ENCODE measurements around the gene ST3GAL2.
A peak's percentile ranks its signal among the peaks of the same experiment; 100 is the strongest.

Gene ST3GAL2

GRCh38 chr16:70438969-70439862, at the start of gene ST3GAL2:
Gene ST3GAL2, minus strand, starts transcription at chr16:70439100. Its CDS starts 40,570 bp downstream, at chr16:70398530.
- no peaks in the 10 kb centered on the region for H3K27me3 ChIP-seq (ENCODE audit: control insufficient read depth in 5 of 5, insufficient read depth in 4 of 5, low read length in 5 of 5)
- peaks cover 7 to 35% (median 33%) of the 10 kb centered on the region in 5 donors for H3K4me1 ChIP-seq (ENCODE audit: control insufficient read depth in 5 of 5, insufficient read depth in 5 of 5, low read length in 5 of 5)
- H3K9ac ChIP-seq (ENCODE audit: low read length in 5 of 5): peak within 1 kb of the TSS; percentile 42 to 86 (median 75)
- H3K27ac ChIP-seq (ENCODE audit: low read depth, low read length): peak within 1 kb of the TSS; percentile 50
- H3K9me3 ChIP-seq (ENCODE audit: control insufficient read depth in 5 of 5, low read length in 5 of 5): no peaks in the 10 kb centered on the region
- H3K4me3 ChIP-seq (ENCODE audit: low read depth in 1 of 5, low read length in 5 of 5): peak within 1 kb of the TSS; percentile 82 to 94 (median 88)
- peaks cover 0 to 5% (median 0%) of the 10 kb centered on the region in 5 donors for H3K36me3 ChIP-seq (ENCODE audit: control insufficient read depth in 5 of 5, insufficient read depth in 5 of 5, low read length in 5 of 5)

- Histone ChIP-seq H3K27ac (ENCODE audit: low read depth, low read length) (no peak overlapping the region), H3K9ac (ENCODE audit: low read length in 5 of 5) (no peak overlapping the region), H3K27me3 (ENCODE audit: control insufficient read depth in 5 of 5, insufficient read depth in 4 of 5, low read length in 5 of 5) (no peaks in the 10 kb centered on the region), H3K36me3 (ENCODE audit: control insufficient read depth in 5 of 5, insufficient read depth in 5 of 5, low read length in 5 of 5) (peaks cover 3 to 68% (median 49%) of the 10 kb centered on the region in 5 donors), H3K4me1 (ENCODE audit: control insufficient read depth in 5 of 5, insufficient read depth in 5 of 5, low read length in 5 of 5) (peaks cover 0 to 6% (median 0%) of the 10 kb centered on the region in 5 donors), H3K4me3 (ENCODE audit: low read depth in 1 of 5, low read length in 5 of 5) (no peak overlapping the region), H3K9me3 (ENCODE audit: control insufficient read depth in 5 of 5, low read length in 5 of 5) (no peaks in the 10 kb centered on the region)
Observed at GRCh38 chr16:70484867-70485266, 46.0 kb upstream of the ST3GAL2 start.

- Histone ChIP-seq H3K9me3 (ENCODE audit: control insufficient read depth in 5 of 5, low read length in 5 of 5) (no peaks in the 10 kb centered on the region), H3K9ac (ENCODE audit: low read length in 5 of 5) (no peak overlapping the region), H3K4me3 (ENCODE audit: low read depth in 1 of 5, low read length in 5 of 5) (no peak overlapping the region), H3K36me3 (ENCODE audit: control insufficient read depth in 5 of 5, insufficient read depth in 5 of 5, low read length in 5 of 5) (peaks cover 3 to 74% (median 57%) of the 10 kb centered on the region in 5 donors), H3K27me3 (ENCODE audit: control insufficient read depth in 5 of 5, insufficient read depth in 4 of 5, low read length in 5 of 5) (no peaks in the 10 kb centered on the region), H3K27ac (ENCODE audit: low read depth, low read length) (no peak overlapping the region), H3K4me1 (ENCODE audit: control insufficient read depth in 5 of 5, insufficient read depth in 5 of 5, low read length in 5 of 5) (peaks cover 8 to 13% (median 11%) of the 10 kb centered on the region in 5 donors)
Observed at GRCh38 chr16:70483426-70483825, 44.5 kb upstream of the ST3GAL2 start.

GRCh38 chr16:70482624-70483023, 43.7 kb upstream of the ST3GAL2 start:
- Histone ChIP-seq H3K9me3 (ENCODE audit: control insufficient read depth in 5 of 5, low read length in 5 of 5) (no peaks in the 10 kb centered on the region), H3K27ac (ENCODE audit: low read depth, low read length) (no peak overlapping the region), H3K27me3 (ENCODE audit: control insufficient read depth in 5 of 5, insufficient read depth in 4 of 5, low read length in 5 of 5) (no peaks in the 10 kb centered on the region), H3K9ac (ENCODE audit: low read length in 5 of 5) (no peak overlapping the region), H3K4me1 (ENCODE audit: control insufficient read depth in 5 of 5, insufficient read depth in 5 of 5, low read length in 5 of 5) (peaks cover 9 to 17% (median 12%) of the 10 kb centered on the region in 5 donors), H3K36me3 (ENCODE audit: control insufficient read depth in 5 of 5, insufficient read depth in 5 of 5, low read length in 5 of 5) (peaks cover 3 to 82% (median 61%) of the 10 kb centered on the region in 5 donors), H3K4me3 (ENCODE audit: low read depth in 1 of 5, low read length in 5 of 5) (no peak overlapping the region)

- H3K4me1 ChIP-seq (ENCODE audit: control insufficient read depth in 5 of 5, insufficient read depth in 5 of 5, low read length in 5 of 5): peaks cover 9 to 17% (median 12%) of the 10 kb centered on the region in 5 donors
- no peak overlapping the region for H3K4me3 ChIP-seq (ENCODE audit: low read depth in 1 of 5, low read length in 5 of 5)
- H3K9ac ChIP-seq (ENCODE audit: low read length in 5 of 5): no peak overlapping the region
- H3K36me3 ChIP-seq (ENCODE audit: control insufficient read depth in 5 of 5, insufficient read depth in 5 of 5, low read length in 5 of 5): peaks cover 3 to 79% (median 61%) of the 10 kb centered on the region in 5 donors
- no peaks in the 10 kb centered on the region for H3K27me3 ChIP-seq (ENCODE audit: control insufficient read depth in 5 of 5, insufficient read depth in 4 of 5, low read length in 5 of 5)
- H3K9me3 ChIP-seq (ENCODE audit: control insufficient read depth in 5 of 5, low read length in 5 of 5): no peaks in the 10 kb centered on the region
- no peak overlapping the region for H3K27ac ChIP-seq (ENCODE audit: low read depth, low read length)
Observed at GRCh38 chr16:70481929-70482536, 43.1 kb upstream of the ST3GAL2 start.

GRCh38 chr16:70480127-70481105, 41.5 kb upstream of the ST3GAL2 start:
- no peak overlapping the region for H3K9ac ChIP-seq (ENCODE audit: low read length in 5 of 5)
- H3K4me1 ChIP-seq (ENCODE audit: control insufficient read depth in 5 of 5, insufficient read depth in 5 of 5, low read length in 5 of 5): peaks cover 9 to 20% (median 12%) of the 10 kb centered on the region in 5 donors
- H3K4me3 ChIP-seq (ENCODE audit: low read depth in 1 of 5, low read length in 5 of 5): no peak overlapping the region
- peaks cover 0 to 78% (median 64%) of the 10 kb centered on the region in 5 donors for H3K36me3 ChIP-seq (ENCODE audit: control insufficient read depth in 5 of 5, insufficient read depth in 5 of 5, low read length in 5 of 5)
- H3K9me3 ChIP-seq (ENCODE audit: control insufficient read depth in 5 of 5, low read length in 5 of 5): no peaks in the 10 kb centered on the region
- H3K27me3 ChIP-seq (ENCODE audit: control insufficient read depth in 5 of 5, insufficient read depth in 4 of 5, low read length in 5 of 5): no peaks in the 10 kb centered on the region
- no peak overlapping the region for H3K27ac ChIP-seq (ENCODE audit: low read depth, low read length)

- no peak overlapping the region for H3K4me3 ChIP-seq (ENCODE audit: low read depth in 1 of 5, low read length in 5 of 5)
- peaks cover 0 to 83% (median 71%) of the 10 kb centered on the region in 5 donors for H3K36me3 ChIP-seq (ENCODE audit: control insufficient read depth in 5 of 5, insufficient read depth in 5 of 5, low read length in 5 of 5)
- H3K9me3 ChIP-seq (ENCODE audit: control insufficient read depth in 5 of 5, low read length in 5 of 5): no peaks in the 10 kb centered on the region
- no peak overlapping the region for H3K27ac ChIP-seq (ENCODE audit: low read depth, low read length)
- no peaks in the 10 kb centered on the region for H3K27me3 ChIP-seq (ENCODE audit: control insufficient read depth in 5 of 5, insufficient read depth in 4 of 5, low read length in 5 of 5)
- peak overlapping the region in 1 of 5 donors; percentile 30 for H3K9ac ChIP-seq (ENCODE audit: low read length in 5 of 5)
- H3K4me1 ChIP-seq (ENCODE audit: control insufficient read depth in 5 of 5, insufficient read depth in 5 of 5, low read length in 5 of 5): peaks cover 9 to 20% (median 12%) of the 10 kb centered on the region in 5 donors
Observed at GRCh38 chr16:70478912-70479341, 40.0 kb upstream of the ST3GAL2 start.

- H3K4me1 ChIP-seq (ENCODE audit: control insufficient read depth in 5 of 5, insufficient read depth in 5 of 5, low read length in 5 of 5): peaks cover 9 to 20% (median 12%) of the 10 kb centered on the region in 5 donors
- no peak overlapping the region for H3K9ac ChIP-seq (ENCODE audit: low read length in 5 of 5)
- H3K27me3 ChIP-seq (ENCODE audit: control insufficient read depth in 5 of 5, insufficient read depth in 4 of 5, low read length in 5 of 5): no peaks in the 10 kb centered on the region
- no peak overlapping the region for H3K4me3 ChIP-seq (ENCODE audit: low read depth in 1 of 5, low read length in 5 of 5)
- H3K27ac ChIP-seq (ENCODE audit: low read depth, low read length): no peak overlapping the region
- no peaks in the 10 kb centered on the region for H3K9me3 ChIP-seq (ENCODE audit: control insufficient read depth in 5 of 5, low read length in 5 of 5)
- H3K36me3 ChIP-seq (ENCODE audit: control insufficient read depth in 5 of 5, insufficient read depth in 5 of 5, low read length in 5 of 5): peaks cover 0 to 83% (median 71%) of the 10 kb centered on the region in 5 donors
Observed at GRCh38 chr16:70478169-70478568, 39.3 kb upstream of the ST3GAL2 start.

GRCh38 chr16:70476272-70477020, 37.5 kb upstream of the ST3GAL2 start:
- no peaks in the 10 kb centered on the region for H3K9me3 ChIP-seq (ENCODE audit: control insufficient read depth in 5 of 5, low read length in 5 of 5)
- H3K27ac ChIP-seq (ENCODE audit: low read depth, low read length): no peak overlapping the region
- no peaks in the 10 kb centered on the region for H3K27me3 ChIP-seq (ENCODE audit: control insufficient read depth in 5 of 5, insufficient read depth in 4 of 5, low read length in 5 of 5)
- no peak overlapping the region for H3K4me3 ChIP-seq (ENCODE audit: low read depth in 1 of 5, low read length in 5 of 5)
- no peak overlapping the region for H3K9ac ChIP-seq (ENCODE audit: low read length in 5 of 5)
- H3K36me3 ChIP-seq (ENCODE audit: control insufficient read depth in 5 of 5, insufficient read depth in 5 of 5, low read length in 5 of 5): peaks cover 0 to 81% (median 65%) of the 10 kb centered on the region in 5 donors
- peaks cover 9 to 20% (median 12%) of the 10 kb centered on the region in 5 donors for H3K4me1 ChIP-seq (ENCODE audit: control insufficient read depth in 5 of 5, insufficient read depth in 5 of 5, low read length in 5 of 5)
